ENCODE data around the gene DGLUCY. TPM values are rescaled to one million over a fixed set of nuclear protein-coding genes. Genes with fewer than 3 reads are reported as not detected.

Gene DGLUCY
- total RNA-seq, 1 experiment from 2014 or later = 67.0 TPM

DNA sequence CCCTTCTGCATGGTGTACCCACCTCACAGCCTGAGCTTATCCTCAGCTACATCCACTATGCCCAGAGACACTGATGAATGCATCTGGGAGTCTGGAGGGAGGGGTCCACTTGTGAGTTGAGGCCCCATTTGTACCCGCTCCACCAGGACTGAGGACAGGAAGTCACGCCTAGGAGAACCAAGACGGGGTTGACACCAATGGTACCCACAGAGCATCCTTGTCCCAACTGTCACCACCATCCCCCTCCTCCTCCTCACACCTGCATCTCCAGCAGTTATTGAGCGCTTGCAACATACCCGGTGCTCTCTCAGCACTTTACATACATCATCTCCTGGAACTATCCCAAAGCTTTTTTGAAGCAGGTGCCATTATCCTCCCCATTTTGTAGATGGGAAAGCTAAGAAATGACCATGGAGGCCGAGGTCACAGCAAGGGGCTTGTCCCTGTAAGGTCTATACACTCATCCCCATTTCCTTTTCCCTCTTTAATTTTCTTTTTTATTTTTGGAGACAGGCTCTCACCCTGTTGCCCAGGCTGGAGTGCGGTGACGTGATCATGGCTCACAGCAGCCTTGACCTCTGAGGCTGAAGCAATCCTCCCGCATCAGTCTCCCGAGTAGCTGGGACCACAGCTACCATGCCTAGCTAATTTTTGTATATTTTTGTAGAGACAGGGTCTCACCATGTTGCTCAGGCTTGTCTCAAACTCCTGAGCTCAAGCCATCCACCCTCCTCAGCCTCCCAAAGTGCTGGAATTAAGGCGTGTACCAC, 31.7 kb downstream of the DGLUCY start:
- ATAC-seq = no peak
- DNase-seq (ENCODE audit: low read depth, low spot score) = no peak
- no peaks in the 10 kb centered on the region for H3K9me2 ChIP-seq (ENCODE audit: insufficient read depth)
- H3K27ac ChIP-seq (ENCODE audit: low read depth, low read length) = no peak overlapping the region
- peaks cover 0 to 10% of the 10 kb centered on the region in 2 experiments; a peak in 2 of 4 replicates for H3K36me3 ChIP-seq (ENCODE audit: control insufficient read depth in 1 of 2, insufficient read depth in 2 of 2, low read length in 2 of 2)
- H3K27me3 ChIP-seq (ENCODE audit: insufficient read depth, low read length) = no peaks in the 10 kb centered on the region
- no peak overlapping the region for H3K9ac ChIP-seq (ENCODE audit: low read length)
- CTCF ChIA-PET = no interaction called here
- RAD21 ChIA-PET (ENCODE audit: low non-redundant PET in 1 of 2, low total read pairs in 2 of 2, uncharacterized antibody in 2 of 2, unreplicated experiment in 2 of 2) = no interaction called here
- peaks cover 0 to 5% of the 10 kb centered on the region in 2 experiments; a peak in 3 of 4 replicates for H3K4me1 ChIP-seq (ENCODE audit: control insufficient read depth in 1 of 2, insufficient read depth in 2 of 2, low read length in 2 of 2)
- intact Hi-C loops (cut with micrococcal nuclease) = no loop called here
- TF ChIP-seq, protein P1, sequence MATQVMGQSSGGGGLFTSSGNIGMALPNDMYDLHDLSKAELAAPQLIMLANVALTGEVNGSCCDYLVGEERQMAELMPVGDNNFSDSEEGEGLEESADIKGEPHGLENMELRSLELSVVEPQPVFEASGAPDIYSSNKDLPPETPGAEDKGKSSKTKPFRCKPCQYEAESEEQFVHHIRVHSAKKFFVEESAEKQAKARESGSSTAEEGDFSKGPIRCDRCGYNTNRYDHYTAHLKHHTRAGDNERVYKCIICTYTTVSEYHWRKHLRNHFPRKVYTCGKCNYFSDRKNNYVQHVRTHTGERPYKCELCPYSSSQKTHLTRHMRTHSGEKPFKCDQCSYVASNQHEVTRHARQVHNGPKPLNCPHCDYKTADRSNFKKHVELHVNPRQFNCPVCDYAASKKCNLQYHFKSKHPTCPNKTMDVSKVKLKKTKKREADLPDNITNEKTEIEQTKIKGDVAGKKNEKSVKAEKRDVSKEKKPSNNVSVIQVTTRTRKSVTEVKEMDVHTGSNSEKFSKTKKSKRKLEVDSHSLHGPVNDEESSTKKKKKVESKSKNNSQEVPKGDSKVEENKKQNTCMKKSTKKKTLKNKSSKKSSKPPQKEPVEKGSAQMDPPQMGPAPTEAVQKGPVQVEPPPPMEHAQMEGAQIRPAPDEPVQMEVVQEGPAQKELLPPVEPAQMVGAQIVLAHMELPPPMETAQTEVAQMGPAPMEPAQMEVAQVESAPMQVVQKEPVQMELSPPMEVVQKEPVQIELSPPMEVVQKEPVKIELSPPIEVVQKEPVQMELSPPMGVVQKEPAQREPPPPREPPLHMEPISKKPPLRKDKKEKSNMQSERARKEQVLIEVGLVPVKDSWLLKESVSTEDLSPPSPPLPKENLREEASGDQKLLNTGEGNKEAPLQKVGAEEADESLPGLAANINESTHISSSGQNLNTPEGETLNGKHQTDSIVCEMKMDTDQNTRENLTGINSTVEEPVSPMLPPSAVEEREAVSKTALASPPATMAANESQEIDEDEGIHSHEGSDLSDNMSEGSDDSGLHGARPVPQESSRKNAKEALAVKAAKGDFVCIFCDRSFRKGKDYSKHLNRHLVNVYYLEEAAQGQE (IDR thresholded peaks at IDR 0.05; ENCODE audit: low read depth) = no peak
- TF ChIP-seq SIN3A (IDR thresholded peaks at IDR 0.05; ENCODE audit: low read depth) (no peak), ELF1 (IDR thresholded peaks at IDR 0.05; ENCODE audit: borderline replicate concordance, low read depth) (no peak), EZH2phosphoT487 (IDR thresholded peaks at IDR 0.05; ENCODE audit: borderline replicate concordance) (no peak), CBX3 (IDR thresholded peaks at IDR 0.05; ENCODE audit: low read depth) (no peak), TCF7L2 (IDR thresholded peaks at IDR 0.05; ENCODE audit: borderline replicate concordance, extremely low read depth, insufficient read depth, insufficient read length) (no peak), EGR1 (IDR thresholded peaks at IDR 0.05; ENCODE audit: low read depth) (no peak), ZFX (IDR thresholded peaks at IDR 0.05) (no peak), YY1 (IDR thresholded peaks at IDR 0.05; ENCODE audit: extremely low read depth, insufficient replicate concordance, low read depth, low read length) (no peak), SRF (IDR thresholded peaks at IDR 0.05; ENCODE audit: low read depth) (no peak), ZNF274 (IDR thresholded peaks at IDR 0.05; ENCODE audit: low read depth, low read length) (no peak), FOSL1 (IDR thresholded peaks at IDR 0.05; ENCODE audit: low read depth) (no peak)
- TF ChIP-seq, protein P2, sequence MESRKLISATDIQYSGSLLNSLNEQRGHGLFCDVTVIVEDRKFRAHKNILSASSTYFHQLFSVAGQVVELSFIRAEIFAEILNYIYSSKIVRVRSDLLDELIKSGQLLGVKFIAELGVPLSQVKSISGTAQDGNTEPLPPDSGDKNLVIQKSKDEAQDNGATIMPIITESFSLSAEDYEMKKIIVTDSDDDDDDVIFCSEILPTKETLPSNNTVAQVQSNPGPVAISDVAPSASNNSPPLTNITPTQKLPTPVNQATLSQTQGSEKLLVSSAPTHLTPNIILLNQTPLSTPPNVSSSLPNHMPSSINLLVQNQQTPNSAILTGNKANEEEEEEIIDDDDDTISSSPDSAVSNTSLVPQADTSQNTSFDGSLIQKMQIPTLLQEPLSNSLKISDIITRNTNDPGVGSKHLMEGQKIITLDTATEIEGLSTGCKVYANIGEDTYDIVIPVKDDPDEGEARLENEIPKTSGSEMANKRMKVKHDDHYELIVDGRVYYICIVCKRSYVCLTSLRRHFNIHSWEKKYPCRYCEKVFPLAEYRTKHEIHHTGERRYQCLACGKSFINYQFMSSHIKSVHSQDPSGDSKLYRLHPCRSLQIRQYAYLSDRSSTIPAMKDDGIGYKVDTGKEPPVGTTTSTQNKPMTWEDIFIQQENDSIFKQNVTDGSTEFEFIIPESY (IDR thresholded peaks at IDR 0.05; ENCODE audit: extremely low read depth, insufficient replicate concordance, low read length) = no peak
- TF ChIP-seq, protein P3, sequence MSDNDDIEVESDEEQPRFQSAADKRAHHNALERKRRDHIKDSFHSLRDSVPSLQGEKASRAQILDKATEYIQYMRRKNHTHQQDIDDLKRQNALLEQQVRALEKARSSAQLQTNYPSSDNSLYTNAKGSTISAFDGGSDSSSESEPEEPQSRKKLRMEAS (IDR thresholded peaks at IDR 0.05) = no peak
- TF ChIP-seq, protein P4, sequence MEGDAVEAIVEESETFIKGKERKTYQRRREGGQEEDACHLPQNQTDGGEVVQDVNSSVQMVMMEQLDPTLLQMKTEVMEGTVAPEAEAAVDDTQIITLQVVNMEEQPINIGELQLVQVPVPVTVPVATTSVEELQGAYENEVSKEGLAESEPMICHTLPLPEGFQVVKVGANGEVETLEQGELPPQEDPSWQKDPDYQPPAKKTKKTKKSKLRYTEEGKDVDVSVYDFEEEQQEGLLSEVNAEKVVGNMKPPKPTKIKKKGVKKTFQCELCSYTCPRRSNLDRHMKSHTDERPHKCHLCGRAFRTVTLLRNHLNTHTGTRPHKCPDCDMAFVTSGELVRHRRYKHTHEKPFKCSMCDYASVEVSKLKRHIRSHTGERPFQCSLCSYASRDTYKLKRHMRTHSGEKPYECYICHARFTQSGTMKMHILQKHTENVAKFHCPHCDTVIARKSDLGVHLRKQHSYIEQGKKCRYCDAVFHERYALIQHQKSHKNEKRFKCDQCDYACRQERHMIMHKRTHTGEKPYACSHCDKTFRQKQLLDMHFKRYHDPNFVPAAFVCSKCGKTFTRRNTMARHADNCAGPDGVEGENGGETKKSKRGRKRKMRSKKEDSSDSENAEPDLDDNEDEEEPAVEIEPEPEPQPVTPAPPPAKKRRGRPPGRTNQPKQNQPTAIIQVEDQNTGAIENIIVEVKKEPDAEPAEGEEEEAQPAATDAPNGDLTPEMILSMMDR (IDR thresholded peaks at IDR 0.05 in 2 of 3, conservative IDR thresholded peaks at IDR 0.05 in 1 of 3; ENCODE audit: borderline replicate concordance in 1 of 3, insufficient read depth in 1 of 3, low read depth in 2 of 3, low read length in 2 of 3) = no peak
- TF ChIP-seq, protein P5, sequence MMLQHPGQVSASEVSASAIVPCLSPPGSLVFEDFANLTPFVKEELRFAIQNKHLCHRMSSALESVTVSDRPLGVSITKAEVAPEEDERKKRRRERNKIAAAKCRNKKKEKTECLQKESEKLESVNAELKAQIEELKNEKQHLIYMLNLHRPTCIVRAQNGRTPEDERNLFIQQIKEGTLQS (IDR thresholded peaks at IDR 0.05) = no peak
- no peaks in the 10 kb centered on the region for H3K9me3 ChIP-seq (ENCODE audit: control insufficient read depth in 1 of 2, insufficient read depth in 1 of 2, low read depth in 1 of 2, low read length in 2 of 2)
- BruUV-seq (replicated peaks) = no TSS peak
- H4K20me1 ChIP-seq (ENCODE audit: insufficient read depth) = no peaks in the 10 kb centered on the region
- H3K79me2 ChIP-seq (ENCODE audit: insufficient read depth, low read length) = peaks cover 4% of the 10 kb centered on the region; the same call in 1 of the 2 replicates
- POLR2A ChIA-PET = no interaction called here
- no peak overlapping the region for H2AFZ ChIP-seq (ENCODE audit: low read depth, low read length, poor library complexity, severe bottlenecking)
- H3K4me3 ChIP-seq (replicated peaks in 1 of 2; ENCODE audit: low read depth in 1 of 2, low read length in 2 of 2) = no peak overlapping the region
- H3K4me2 ChIP-seq (ENCODE audit: low read length) = no peak overlapping the region
